ENCODE measurements around the gene MSTN. TPM values are rescaled to one million over a fixed set of nuclear protein-coding genes. Genes with fewer than 3 reads are reported as not detected.
A peak's percentile ranks its signal among the peaks of the same experiment; 100 is the strongest.

MSTN gene
- not detected for total RNA-seq

GRCh38 chr2:190062601-190063000 lies at the start of gene MSTN:
MSTN (minus strand) TSS chr2:190062729; CDS start chr2:190062596, 133 bp downstream.
- DNase-seq (ENCODE audit: low spot score), result no peak
- no peak for ATAC-seq

- ATAC-seq, result no peak
- no peak for DNase-seq (ENCODE audit: low spot score)
Observed at GRCh38 chr2:190111166-190111565, 48.6 kb upstream of the MSTN start.

GRCh38 chr2:190110699-190111098 lies 48.2 kb upstream of the MSTN start:
- no peak for DNase-seq (ENCODE audit: low spot score)

GRCh38 chr2:190110131-190110530 lies 47.6 kb upstream of the MSTN start:
- DNase-seq (ENCODE audit: low spot score), result no peak
- no peak for ATAC-seq

More at GRCh38 chr2:190110699-190111098, 48.2 kb upstream of the MSTN start:
- no peak for ATAC-seq

- no peak for ATAC-seq
- no peak for DNase-seq (ENCODE audit: low spot score)
Observed at GRCh38 chr2:190107409-190107808, 44.9 kb upstream of the MSTN start.

- ATAC-seq (no peak), DNase-seq (ENCODE audit: low spot score) (no peak)
Observed at GRCh38 chr2:190106783-190107182, 44.3 kb upstream of the MSTN start.

- ATAC-seq (no peak), DNase-seq (ENCODE audit: low spot score) (no peak)
Observed at GRCh38 chr2:190105554-190105953, 43.0 kb upstream of the MSTN start.

GRCh38 chr2:190103144-190103543 lies 40.6 kb upstream of the MSTN start:
- no peak for DNase-seq (ENCODE audit: low spot score)
- no peak for ATAC-seq

- DNase-seq (ENCODE audit: low spot score), result no peak
- ATAC-seq, result no peak
Observed at GRCh38 chr2:190099890-190100697, 37.6 kb upstream of the MSTN start.

GRCh38 chr2:190098851-190099250 lies 36.3 kb upstream of the MSTN start:
- no peak for ATAC-seq
- no peak for DNase-seq (ENCODE audit: low spot score)

GRCh38 chr2:190097115-190097514 lies 34.6 kb upstream of the MSTN start:
- ATAC-seq (no peak), DNase-seq (ENCODE audit: low spot score) (no peak)

GRCh38 chr2:190094316-190094871 lies 31.9 kb upstream of the MSTN start:
- DNase-seq (ENCODE audit: low spot score), result no peak
- ATAC-seq, result no peak

- ATAC-seq (no peak), DNase-seq (ENCODE audit: low spot score) (no peak)
Observed at GRCh38 chr2:190093793-190094192, 31.3 kb upstream of the MSTN start.

GRCh38 chr2:190090148-190090547 lies 27.6 kb upstream of the MSTN start:
- ATAC-seq (no peak), DNase-seq (ENCODE audit: low spot score) (no peak)

GRCh38 chr2:190088917-190089316 lies 26.4 kb upstream of the MSTN start:
- DNase-seq (ENCODE audit: low spot score), result no peak
- peak; percentile 92 for ATAC-seq

- ATAC-seq, result no peak
- DNase-seq (ENCODE audit: low spot score), result no peak
Observed at GRCh38 chr2:190084704-190085103, 22.2 kb upstream of the MSTN start.

- DNase-seq (ENCODE audit: low spot score), result no peak
- no peak for ATAC-seq
Observed at GRCh38 chr2:190082118-190082517, 19.6 kb upstream of the MSTN start.

GRCh38 chr2:190080527-190081049 lies 18.1 kb upstream of the MSTN start:
- DNase-seq (ENCODE audit: low spot score), result no peak
- ATAC-seq, result no peak

GRCh38 chr2:190079160-190079559 lies 16.6 kb upstream of the MSTN start:
- DNase-seq (ENCODE audit: low spot score) (no peak), ATAC-seq (no peak)

GRCh38 chr2:190075623-190076022 lies 13.1 kb upstream of the MSTN start:
- ATAC-seq, result no peak
- no peak for DNase-seq (ENCODE audit: low spot score)

- ATAC-seq (peak; percentile 90), DNase-seq (ENCODE audit: low spot score) (peak; percentile 76)
Observed at GRCh38 chr2:190069936-190070696, 7.6 kb upstream of the MSTN start.

- peak; percentile 32 for ATAC-seq
- DNase-seq (ENCODE audit: low spot score), result no peak
Observed at GRCh38 chr2:190068764-190069163, 6.2 kb upstream of the MSTN start.
